K562 (cell line): ENCODE results near the gene FAM20C.

Experiments used
- RBM25 ChIP-seq: fragments of 200-400 bp; formaldehyde crosslinking; IDR thresholded peaks from 2 replicates; pipeline ENCODE4 v1.6.1; 2018; ENCODE audit warnings: low read length, low read depth, moderate library complexity; ENCODE audit not compliant: severe bottlenecking
- ZNF561 ChIP-seq: fragments of 450-650 bp; formaldehyde crosslinking; conservative IDR thresholded peaks from 2 replicates; pipeline ENCODE4 v1.4.0; 2020; ENCODE audit warnings: mild to moderate bottlenecking, moderate library complexity

- no peak for TF ChIP-seq ZNF561 (CRISPR knock-in tag)
- no peak for TF ChIP-seq RBM25
These were observed 13.9 kb upstream of the FAM20C start for GRCh38 chr7:178444-178843.
